Right forelimb (tissue), 1 donor: ENCODE results near the gene DENND2C.

Experiments
- DNase-seq: peaks from one replicate; pipeline ENCODE4 v3.0.0-alpha.2; 2018

The DENND2C gene

DNA sequence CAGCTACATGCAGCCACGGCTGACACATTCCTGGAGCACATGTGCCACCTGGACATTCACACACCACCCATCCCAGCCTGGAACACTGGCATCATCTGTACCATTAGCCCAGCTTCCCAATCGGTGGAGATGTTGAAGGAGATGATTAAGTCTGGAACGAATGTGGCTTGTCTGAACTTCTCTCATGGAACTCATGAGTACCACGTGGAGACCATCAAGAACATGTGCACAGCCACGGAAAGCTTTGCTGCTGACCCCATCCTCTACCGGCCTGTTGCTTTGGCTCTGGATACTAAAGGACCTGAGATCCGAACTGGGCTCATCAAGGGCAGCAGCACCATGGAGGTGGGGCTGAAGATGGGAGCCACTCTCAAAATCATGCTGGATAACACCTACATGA is 133.8 kb downstream of the DENND2C start:
- no peak for DNase-seq

DNA sequence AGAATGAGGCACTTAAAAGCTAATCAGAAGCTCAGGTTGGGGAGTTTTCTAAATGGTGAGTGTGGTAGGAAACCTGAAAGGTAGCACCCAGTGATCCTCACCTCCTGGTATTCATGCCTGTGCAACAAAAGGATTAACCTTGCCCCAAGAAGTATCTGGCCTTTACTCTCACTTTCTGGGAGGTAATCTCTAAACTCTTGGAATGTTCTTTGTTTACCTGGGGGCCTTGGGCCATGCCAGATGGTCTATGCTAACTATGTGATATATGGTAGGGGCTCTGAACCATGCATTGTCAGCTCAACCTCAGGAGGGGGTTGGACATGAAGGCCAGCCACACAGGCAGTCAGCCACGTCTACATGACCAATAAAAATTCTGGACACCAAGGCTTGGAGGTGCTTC is 134.4 kb downstream of the DENND2C start:
- DNase-seq: no peak
